NK-92 (cell line): ENCODE measurements around the gene DAPK1.

Source experiments
- DNase-seq: peaks from one replicate; lab custom pipeline; 2025; ENCODE audit not compliant: unreplicated experiment; lab: John Stamatoyannopoulos, UW

Gene DAPK1

GRCh38 chr9:87678650-87679355 lies 181.1 kb downstream of the DAPK1 start:
- no peak for DNase-seq

DNA sequence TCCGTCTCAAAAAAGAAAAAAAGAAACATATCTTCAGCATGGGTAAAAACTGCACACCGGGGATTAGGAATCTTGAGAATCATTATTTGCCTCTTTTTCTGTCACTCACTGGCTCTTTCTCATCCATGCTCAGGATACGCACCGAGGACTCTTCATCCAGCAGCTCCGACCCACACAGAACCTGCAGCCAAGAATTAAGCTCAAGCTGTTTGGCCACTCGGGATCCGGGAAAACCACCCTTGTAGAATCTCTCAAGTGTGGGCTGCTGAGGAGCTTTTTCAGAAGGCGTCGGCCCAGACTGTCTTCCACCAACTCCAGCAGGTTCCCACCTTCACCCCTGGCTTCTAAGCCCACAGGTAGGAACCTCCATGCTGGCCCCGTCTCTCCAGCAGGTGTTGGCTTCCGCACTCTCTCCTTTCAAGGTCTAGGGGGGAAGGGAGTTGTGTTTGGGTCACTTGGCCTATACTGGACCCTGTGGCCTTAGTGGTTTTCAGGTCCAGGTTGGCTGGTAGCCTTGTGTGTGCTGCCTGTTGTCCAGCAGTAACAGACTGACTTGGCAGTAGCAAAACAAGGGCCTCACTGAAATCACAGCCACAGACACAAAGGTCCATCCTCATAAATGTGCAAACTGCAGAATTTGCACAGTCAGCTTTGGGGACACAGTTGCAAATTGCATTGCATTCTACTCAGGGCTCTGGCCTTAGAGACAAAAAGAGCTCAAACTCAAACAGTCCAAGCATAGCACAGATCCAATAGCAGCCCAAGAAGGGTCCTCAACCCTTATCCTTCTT lies 183.8 kb downstream of the DAPK1 start:
- no peak for DNase-seq

DNA sequence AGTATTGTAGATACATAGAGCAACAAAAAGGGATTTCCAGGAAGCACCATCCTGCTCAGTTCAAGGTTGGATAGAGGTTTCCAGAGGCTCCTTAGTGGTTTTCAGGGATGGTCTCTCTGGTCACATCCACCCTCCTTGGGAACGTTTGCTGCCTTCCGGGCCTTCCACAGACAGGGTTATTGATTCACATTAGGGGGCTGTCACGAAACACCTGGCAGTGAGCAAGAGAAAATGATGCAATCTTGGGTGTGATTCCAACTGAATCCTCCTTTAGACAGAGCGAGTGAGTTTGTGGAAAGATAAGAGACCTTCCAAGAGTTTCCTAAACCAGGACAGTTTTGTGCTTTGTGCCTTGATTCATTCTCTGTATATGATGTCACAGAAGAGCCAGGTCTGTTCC lies 184.4 kb downstream of the DAPK1 start:
- DNase-seq: no peak

GRCh38 chr9:87682618-87683017 lies 185.0 kb downstream of the DAPK1 start:
- no peak for DNase-seq

DNA sequence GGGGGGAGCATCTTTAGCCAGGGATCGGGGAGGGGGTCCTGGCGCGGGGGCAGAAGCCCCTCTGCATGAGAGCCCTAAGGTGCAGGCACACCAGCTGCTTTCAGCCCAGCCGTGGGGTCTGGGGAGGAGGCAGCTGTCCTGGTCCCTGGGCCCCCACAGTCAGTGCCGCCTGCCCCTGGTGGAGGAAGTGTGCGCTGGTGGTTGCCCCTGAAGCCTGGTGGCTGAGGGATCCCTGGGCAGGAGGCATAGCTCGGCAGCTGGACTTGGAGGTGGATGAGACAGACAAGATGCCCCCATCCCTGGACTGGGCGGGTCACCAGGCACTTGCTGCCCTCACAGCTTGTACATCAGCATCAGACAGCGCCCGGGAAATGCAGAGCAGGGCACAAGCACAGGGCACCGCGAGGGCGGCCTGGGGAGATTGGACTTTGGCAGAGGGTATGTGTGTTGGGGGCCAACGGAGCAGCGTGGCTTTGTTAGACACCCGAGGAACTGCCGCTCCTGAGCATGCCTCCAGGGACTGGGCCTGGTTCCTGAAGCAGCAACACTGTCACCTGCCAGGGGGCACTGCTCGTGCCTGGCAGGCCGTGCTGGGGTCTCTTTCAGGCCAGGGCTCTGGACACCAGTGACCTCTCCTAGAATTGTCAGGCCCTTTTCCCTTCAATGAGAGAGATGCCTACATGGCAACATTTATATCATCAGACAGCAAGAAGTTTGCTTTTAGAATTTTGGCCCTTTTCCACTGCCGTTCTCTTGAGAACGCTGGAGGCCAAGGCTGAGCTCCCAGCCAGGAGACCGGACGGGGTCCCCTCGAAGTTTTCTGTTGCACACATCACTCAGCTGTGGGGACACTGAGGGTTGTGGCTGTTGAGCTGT lies 186.3 kb downstream of the DAPK1 start:
- no peak for DNase-seq

- no peak for DNase-seq
Measured at GRCh38 chr9:87684627-87685219, 187.1 kb downstream of the DAPK1 start.

DNA sequence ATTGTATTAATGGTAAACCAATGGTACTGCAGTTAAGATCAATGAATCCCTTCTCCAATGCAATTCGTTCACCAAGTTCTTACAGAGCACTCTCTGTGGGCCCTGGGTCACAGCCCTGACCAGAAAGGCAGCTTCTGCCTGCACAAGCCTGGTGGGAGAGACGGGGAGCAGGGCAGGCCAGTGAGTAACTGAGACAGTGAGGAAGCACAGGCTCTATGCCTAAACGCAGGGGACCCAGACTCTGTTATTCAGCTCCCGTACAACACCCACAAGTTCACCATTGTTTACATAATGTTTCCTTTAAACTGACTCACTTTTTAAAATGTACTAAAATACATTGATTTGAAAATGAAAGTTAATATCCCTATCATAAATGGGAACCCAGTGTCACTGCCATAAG lies 187.8 kb downstream of the DAPK1 start:
- DNase-seq: no peak

DNA sequence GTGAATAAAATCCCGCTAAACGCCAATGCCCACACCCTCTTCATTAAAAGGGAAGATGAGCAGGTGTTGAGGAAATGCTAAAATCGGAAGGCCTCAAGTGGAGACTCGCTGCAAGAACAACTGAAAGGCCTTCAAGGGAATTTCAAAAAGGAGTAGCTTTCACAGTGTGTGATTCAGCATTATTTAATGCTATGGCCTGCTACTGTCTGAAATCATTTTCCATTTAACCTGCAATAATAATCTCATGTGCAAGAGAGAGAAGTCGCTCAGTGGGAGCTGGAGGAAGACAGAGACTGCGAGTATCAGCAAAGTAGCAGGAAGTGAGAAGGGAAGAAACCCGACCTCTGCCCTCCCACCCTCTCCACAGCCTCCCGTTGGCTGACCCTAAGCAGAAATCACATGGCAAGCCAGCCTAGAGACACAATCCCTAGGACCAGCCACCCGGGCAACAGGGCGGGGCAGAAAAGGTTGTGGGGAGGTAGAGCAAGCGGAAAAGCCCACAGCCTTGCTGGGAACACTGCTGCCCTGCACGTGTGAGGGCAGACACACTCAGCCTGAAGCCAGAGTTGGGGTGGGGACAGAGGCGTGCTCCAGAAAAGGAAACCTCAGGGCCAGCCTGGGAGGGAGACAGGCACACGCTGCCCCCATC lies 188.3 kb downstream of the DAPK1 start:
- DNase-seq: no peak

DNA sequence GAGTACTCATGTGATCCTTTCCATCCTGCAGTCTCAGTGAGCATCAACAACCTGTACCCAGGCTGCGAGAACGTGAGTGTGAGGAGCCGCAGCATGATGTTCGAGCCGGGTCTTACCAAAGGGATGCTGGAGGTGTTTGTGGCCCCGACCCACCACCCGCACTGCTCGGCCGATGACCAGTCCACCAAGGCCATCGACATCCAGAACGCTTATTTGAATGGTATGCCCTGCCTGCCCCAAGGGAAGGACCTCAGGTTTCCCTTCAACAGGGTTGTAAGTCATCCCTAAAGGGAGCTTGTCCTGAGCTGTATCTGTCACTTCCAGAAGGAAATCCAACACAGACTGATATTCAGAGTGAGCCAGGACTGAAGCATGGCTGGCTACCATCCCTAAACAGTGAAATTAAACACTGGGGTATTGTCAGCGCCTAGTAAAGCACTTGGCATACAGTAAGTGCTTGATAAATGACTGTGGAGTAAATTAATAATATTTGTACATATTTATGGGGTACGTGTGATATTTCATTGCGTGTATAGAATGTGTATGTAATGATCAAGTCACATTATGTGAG lies 188.9 kb downstream of the DAPK1 start:
- no peak for DNase-seq

DNA sequence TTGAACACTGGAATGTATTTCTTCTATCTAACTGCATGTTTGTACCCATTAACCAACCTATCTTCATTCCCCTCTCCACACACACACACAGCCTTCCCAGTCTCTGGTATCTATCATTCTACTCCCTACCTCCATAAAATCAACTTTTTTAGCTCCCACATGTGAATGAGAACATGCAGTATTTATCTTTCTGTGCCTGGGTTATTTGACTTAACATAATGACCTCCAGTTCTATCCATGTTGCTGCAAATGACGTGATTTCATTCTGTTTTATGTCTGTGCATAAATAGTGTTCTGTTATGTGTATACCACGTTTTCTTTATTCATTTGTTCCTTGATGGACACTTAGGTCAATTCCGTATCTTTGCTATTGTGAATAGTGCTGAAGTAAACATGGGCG lies 189.5 kb downstream of the DAPK1 start:
- no peak for DNase-seq

GRCh38 chr9:87694236-87694755 lies 196.6 kb downstream of the DAPK1 start:
- DNase-seq: no peak

DNA sequence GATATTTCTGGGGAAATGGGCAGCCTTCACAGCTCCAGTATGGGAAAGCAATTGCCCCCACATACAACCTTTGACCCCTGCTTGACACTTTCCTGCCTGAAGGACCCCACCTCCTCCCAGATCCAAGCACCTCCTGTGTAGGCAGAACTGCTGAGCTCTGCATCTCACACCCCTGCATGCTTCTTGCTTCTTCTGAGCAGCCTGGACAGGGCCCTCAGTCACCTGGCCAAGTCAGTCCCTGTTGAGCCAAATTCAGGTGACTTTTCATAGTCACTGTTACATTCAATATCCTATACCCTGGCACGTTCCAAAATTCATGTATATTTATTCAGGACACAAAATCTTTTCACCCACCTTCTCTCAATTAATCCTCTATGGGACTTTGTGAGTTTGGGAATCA lies 197.9 kb downstream of the DAPK1 start:
- no peak for DNase-seq

- DNase-seq: no peak
Measured at GRCh38 chr9:87696641-87697040, 199.0 kb downstream of the DAPK1 start.

DNA sequence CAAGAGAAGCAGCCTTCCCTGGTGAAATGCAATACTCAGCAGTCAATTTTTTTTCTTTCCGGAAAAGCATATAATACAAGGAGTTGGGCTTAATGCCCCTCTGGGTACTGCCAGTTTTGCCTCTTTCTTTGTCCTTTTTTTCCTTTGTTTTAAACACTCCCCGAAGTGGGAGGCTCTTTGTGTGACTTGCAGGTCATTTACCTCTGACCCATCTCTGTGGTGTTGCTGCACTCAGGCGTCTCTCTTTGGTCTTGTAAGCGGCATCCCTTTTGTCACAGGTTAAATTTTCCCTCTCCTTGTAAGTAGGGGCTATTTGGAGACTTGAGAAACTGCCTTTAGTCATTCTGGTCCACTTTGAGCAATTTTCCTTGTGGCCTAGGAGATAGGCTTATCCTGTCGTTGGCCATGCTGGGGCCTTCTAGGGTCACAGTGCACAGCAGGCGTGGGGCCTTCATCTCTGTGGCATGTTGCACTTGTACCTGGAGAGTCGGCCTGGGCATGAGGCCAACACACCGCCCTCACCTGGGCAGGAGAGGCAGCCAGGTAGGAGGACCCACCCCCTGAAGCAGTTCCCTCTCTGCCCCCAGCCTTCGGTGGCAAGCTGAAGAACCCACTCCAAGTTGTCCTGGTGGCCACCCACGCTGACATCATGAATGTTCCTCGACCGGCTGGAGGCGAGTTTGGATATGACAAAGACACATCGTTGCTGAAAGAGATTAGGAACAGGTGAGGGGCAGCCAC lies 200.6 kb downstream of the DAPK1 start:
- no peak for DNase-seq

- no peak for DNase-seq
Measured at GRCh38 chr9:87699835-87700234, 202.2 kb downstream of the DAPK1 start.

GRCh38 chr9:87701491-87701890 lies 203.8 kb downstream of the DAPK1 start:
- no peak for DNase-seq

GRCh38 chr9:87701931-87702421 lies 204.3 kb downstream of the DAPK1 start:
- no peak for DNase-seq

- DNase-seq: no peak
Measured at GRCh38 chr9:87702921-87703320, 205.3 kb downstream of the DAPK1 start.

- DNase-seq: no peak
Measured at GRCh38 chr9:87703636-87704276, 206.1 kb downstream of the DAPK1 start.
